Fibroblast of pulmonary artery (primary cell): Measurements from ENCODE around the gene PPDPF.
"Not testable (repeated sequence)": the region's sequence is repeated elsewhere in the genome, so short reads cannot be mapped to it uniquely, and the experiment has no call there.

Experiments
- DNase-seq: peaks from one replicate; pipeline ENCODE4 v3.0.0-alpha.2; 2010; ENCODE audit warnings: low read depth
- H3K4me3 ChIP-seq: replicated peaks from 2 replicates; pipeline ENCODE4 v1.5.1; 2011; ENCODE audit warnings: low read depth, mild to moderate bottlenecking, control low read depth, low read length, moderate library complexity
- CTCF ChIP-seq: IDR thresholded peaks from 2 replicates; pipeline ENCODE4 v1.5.1; 2011; ENCODE audit warnings: mild to moderate bottlenecking, control low read depth, low read length, inconsistent platforms; ENCODE audit errors: missing control alignments

Gene PPDPF

GRCh38 chr20:63568986-63569949, 48.7 kb downstream of the PPDPF start:
- H3K4me3 ChIP-seq, result no peak overlapping the region
- no peak for DNase-seq
- TF ChIP-seq CTCF, result no peak

- H3K4me3 ChIP-seq, result no peak overlapping the region
- no peak for DNase-seq
- TF ChIP-seq CTCF, result no peak
Measured at GRCh38 chr20:63570281-63571086, 49.9 kb downstream of the PPDPF start.

- H3K4me3 ChIP-seq, DNase-seq: not testable (repeated sequence)
Measured at GRCh38 chr20:63571087-63571478, 50.5 kb downstream of the PPDPF start.
